K562 (cell line): Measurements from ENCODE around the gene SOCS2. TPM values are rescaled to one million over a fixed set of nuclear protein-coding genes. Genes with fewer than 3 reads are reported as not detected.

ENCODE experiments used
- ATAC-seq: fragments of 200-7000 bp; cut with Tn5 transposase; 3 replicates; pipeline ENCODE4 v1.9.1; 2020; ENCODE audit warnings: moderate library complexity
- BruUV-seq: library from RNA; stranded (reverse); fragments of 400-500 nt; replicated peaks from 2 replicates; lab custom pipeline; 2021; lab: Mats Ljungman, UMichigan
- CTCF ChIA-PET: fragments of 300-600 bp; formaldehyde crosslinking; extraction: SDS; loops from one replicate; lab custom pipeline; 2021; ENCODE audit warnings: low intra/inter-chr PET ratio; lab: Yijun Ruan, JAX
- POLR2A ChIA-PET: fragments of 300-600, 350-650 bp; sonication (Branson Sonifier 250); formaldehyde crosslinking; extraction: SDS; loops from one replicate; lab custom pipeline; 2021; ENCODE audit warnings: antibody characterized with exemption, inconsistent platforms; lab: Yijun Ruan, JAX
- DNase-seq, 4 experiments: peaks; one replicate each; pipeline versions ENCODE4 v3.0.0 to v3.0.0-alpha.2; 2011 to 2018; ENCODE audit warnings: low spot score in 3 of 4, mixed read lengths in 3 of 4; ENCODE audit errors: extremely low read depth in 1 of 4
- FAIRE-seq: peaks from 2 replicates; lab custom pipeline; 2011; peaks lifted over from hg19 to GRCh38; lab: Jason Lieb, UNC
- H2AFZ ChIP-seq: 2 replicates; pipeline ENCODE4 v1.6.0; 2011; ENCODE audit warnings: low read depth, low read length, control low read depth, inconsistent platforms
- H3K27ac ChIP-seq: fragments of 200-600 bp; 3 replicates; pipeline ENCODE4 v1.8.0; 2011; ENCODE audit warnings: low read depth, mild to moderate bottlenecking, control low read depth, inconsistent platforms, low read length, moderate library complexity, mixed read lengths; ENCODE audit errors: extremely low read depth
- H3K27me3 ChIP-seq, 2 experiments: fragments of 300-600 bp in 1 of 2; 2 replicates in 1 of 2; 3 replicates in 1 of 2; pipeline versions ENCODE4 v1.6.0 to v1.8.0; 2011; ENCODE audit warnings: inconsistent platforms in 2 of 2, low read length in 2 of 2, mild to moderate bottlenecking in 1 of 2, mixed read lengths in 1 of 2, moderate library complexity in 1 of 2; ENCODE audit not compliant: control insufficient read depth in 2 of 2, insufficient read depth in 2 of 2
- H3K36me3 ChIP-seq: fragments of 300-600 bp; 3 replicates; pipeline ENCODE4 v1.8.0; 2011; ENCODE audit warnings: mild to moderate bottlenecking, low read length, inconsistent platforms; ENCODE audit not compliant: control insufficient read depth, insufficient read depth
- H3K4me1 ChIP-seq, 2 experiments: fragments of 200-600 bp in 1 of 2; replicated peaks in 1 of 2; 2 replicates in 1 of 2; 3 replicates in 1 of 2; pipeline versions ENCODE4 v1.5.1 to v1.8.0; 2011; ENCODE audit warnings: inconsistent platforms in 2 of 2, low read length in 2 of 2, mild to moderate bottlenecking in 1 of 2, mixed read lengths in 1 of 2, moderate library complexity in 1 of 2; ENCODE audit not compliant: control insufficient read depth in 2 of 2, insufficient read depth in 2 of 2
- H3K4me2 ChIP-seq: 2 replicates; pipeline ENCODE4 v1.6.1; 2011; ENCODE audit warnings: low read length, control low read depth, inconsistent platforms, mixed read lengths; ENCODE audit not compliant: insufficient read depth
- H3K4me3 ChIP-seq: fragments of 200-600 bp; sonication (generic), shearing (Covaris generic); 2 replicates; pipeline ENCODE4 v1.5.1; 2016; ENCODE audit warnings: control low read depth, inconsistent platforms
- H3K79me2 ChIP-seq: fragments of 200-600 bp; 3 replicates; pipeline ENCODE4 v1.8.0; 2011; ENCODE audit warnings: low read length, inconsistent platforms; ENCODE audit not compliant: control insufficient read depth, insufficient read depth
- H3K9ac ChIP-seq, 2 experiments: 2 replicates each; pipeline versions ENCODE4 v1.6.0 to v1.6.1; 2011; ENCODE audit warnings: low read depth in 2 of 2, low read length in 2 of 2, control low read depth in 1 of 2, inconsistent platforms in 1 of 2, mild to moderate bottlenecking in 1 of 2, mixed read lengths in 1 of 2; ENCODE audit not compliant: insufficient read depth in 1 of 2
- H3K9me1 ChIP-seq: one replicate; pipeline ENCODE4 v1.6.0; 2011; ENCODE audit warnings: inconsistent platforms, mild to moderate bottlenecking, low read length, moderate library complexity; ENCODE audit not compliant: control insufficient read depth, insufficient read depth
- H3K9me3 ChIP-seq: replicated peaks from 2 replicates; pipeline ENCODE4 v1.5.1; 2011; ENCODE audit warnings: low read depth, low read length, inconsistent platforms; ENCODE audit not compliant: control insufficient read depth, insufficient read depth
- H4K20me1 ChIP-seq: replicated peaks from 2 replicates; pipeline ENCODE4 v1.6.1; 2011; ENCODE audit warnings: low read length, inconsistent platforms, mixed read lengths; ENCODE audit not compliant: control insufficient read depth, insufficient read depth
- CCNT2 ChIP-seq: IDR thresholded peaks from 2 replicates; pipeline ENCODE4 v1.6.1; 2011; ENCODE audit warnings: borderline replicate concordance, low read depth, mild to moderate bottlenecking, moderate library complexity, mixed read lengths, low read length; ENCODE audit not compliant: insufficient read length; ENCODE audit errors: extremely low read depth
- CXXC5 ChIP-seq: fragments of 250-450 bp; sonication (Bioruptor Pico); IDR thresholded peaks from 2 replicates; pipeline ENCODE4 v1.8.0; 2022; ENCODE audit warnings: inconsistent platforms, mild to moderate bottlenecking, moderate library complexity
- ERF ChIP-seq: fragments of 450-650 bp; formaldehyde crosslinking; IDR thresholded peaks from 2 replicates; pipeline ENCODE4 v1.4.0; 2020; ENCODE audit warnings: mild to moderate bottlenecking, mixed read lengths
- HMG20B ChIP-seq: fragments of 250-450 bp; sonication (Bioruptor Pico); IDR thresholded peaks from 2 replicates; pipeline ENCODE4 v1.5.0; 2021; ENCODE audit warnings: mild to moderate bottlenecking
- KLF6 ChIP-seq: fragments of 250-450 bp; sonication (Bioruptor Pico); IDR thresholded peaks from 2 replicates; pipeline ENCODE4 v1.4.0; 2020; ENCODE audit warnings: mild to moderate bottlenecking, moderate library complexity, borderline replicate concordance
- MAZ ChIP-seq, 2 experiments: fragments of 450-650 bp in 1 of 2; sonication (generic) in 1 of 2; formaldehyde crosslinking; IDR thresholded peaks in 1 of 2; conservative IDR thresholded peaks in 1 of 2; 2 replicates each; pipeline versions ENCODE4 v1.4.0 to v1.5.0; 2020; ENCODE audit warnings: mild to moderate bottlenecking in 1 of 2, missing genetic modification reagents in 1 of 2
- NCOA2 ChIP-seq, 2 experiments: fragments of 450-650 bp; IDR thresholded peaks; 2 replicates each; pipeline ENCODE4 v1.6.1; 2018; ENCODE audit warnings: mild to moderate bottlenecking in 2 of 2, moderate library complexity in 1 of 2; ENCODE audit not compliant: partially characterized antibody in 2 of 2
- SAFB2 ChIP-seq: fragments of 200-400 bp; formaldehyde crosslinking; IDR thresholded peaks from 2 replicates; pipeline ENCODE4 v1.6.1; 2018; ENCODE audit warnings: borderline replicate concordance, low read length, low read depth, moderate library complexity; ENCODE audit not compliant: severe bottlenecking
- STAT5B ChIP-seq: fragments of 250-450 bp; sonication (Bioruptor Pico); IDR thresholded peaks from 2 replicates; pipeline ENCODE4 v1.8.0; 2021; ENCODE audit warnings: mild to moderate bottlenecking, inconsistent platforms
- WGBS: fragments of 100-300 bp; shearing (Covaris generic); methylation state at CpG from one replicate; pipeline ENCODE4 v1.1.6; 2016; ENCODE audit warnings: low coverage, mixed read lengths; ENCODE audit not compliant: insufficient coverage; ENCODE audit errors: missing lambda C conversion rate; 5-methylcytosine and 5-hydroxymethylcytosine counted together
- in situ Hi-C: fragments of 300-500 bp; cut with MboI; formaldehyde crosslinking; loops from 4 replicates; pipeline ENCODE4 v1.15.0; 2018; ENCODE audit warnings: inconsistent platforms, mixed read lengths
- intact Hi-C: fragments of 100-400 bp; cut with micrococcal nuclease; formaldehyde crosslinking; loops from 2 replicates; pipeline ENCODE4 v1.14.2; 2022
- polyA plus RNA-seq, 8 experiments: library from polyadenylated mRNA; depleted of rRNA in 4 of 8; stranded (reverse) in 5 of 8; unstranded in 3 of 8; fragments of >200 nt; fragmentation: Nextera tagmentation in 2 of 8; fragmentation: Illumina TruSeq in 1 of 8; extraction: Ambion mirVana in 2 of 8; extraction: Trizol in 1 of 8; gene quantifications; 2 replicates each; pipeline versions ENCODE4 v1.2.1 to v1.2.3, GENCODE V29; 2011 to 2014; ENCODE audit warnings: inconsistent platforms in 1 of 8, missing spikeins in 1 of 8
- total RNA-seq, 7 experiments: library from RNA; depleted of rRNA in 6 of 7; stranded (reverse); fragments of >200 nt in 6 of 7; fragmentation: Illumina TruSeq in 2 of 7; extraction: Trizol in 2 of 7; gene quantifications; 2 replicates each; pipeline versions ENCODE4 v1.2.1 to v1.2.3, GENCODE V29; 2011 to 2021; ENCODE audit warnings: low replicate concordance in 1 of 7

SOCS2 gene
- total and polyA plus RNA-seq, 9 of the 15 experiments (the other 6 are each of a cell fraction or from before 2014, with no cell fraction given), result 37.0 to 162 (median 98.7) TPM

- Histone ChIP-seq H3K79me2 (no peaks in the 10 kb centered on the region), H3K27me3 (no peaks in the 10 kb centered on the region), H3K9me3 (no peaks in the 10 kb centered on the region), H3K4me2 (no peak overlapping the region), H3K4me1 (no peaks in the 10 kb centered on the region; a peak in 3 of 5 replicates), H3K36me3 (peaks cover 17% of the 10 kb centered on the region; the same call in 1 of the 3 replicates), H3K27ac (no peak overlapping the region), H3K4me3 (no peak overlapping the region), H3K9ac (no peak overlapping the region), H4K20me1 (no peaks in the 10 kb centered on the region), H2AFZ (no peak overlapping the region)
- CTCF ChIA-PET, result no interaction called here
- ATAC-seq (no peak), FAIRE-seq (no peak), DNase-seq (no peak)
- intact Hi-C loops (no loop called here), in situ Hi-C loops (no loop called here)
- 86% methylated on average over 2 of the region's 2 CpGs for WGBS
- POLR2A ChIA-PET, result interaction anchor here (5.5 kb wide), 1 partner anchor 13 kb away, joined by 22 read pairs; the partner anchor contains the start of gene SOCS2
- no TSS peak for BruUV-seq
- TF ChIP-seq CCNT2 (no peak), KLF6 (CRISPR knock-in tag) (no peak), NCOA2 (IDR thresholded peaks at IDR 0.05; ENCODE audit: partially characterized antibody in 2 of 2) (no peak), SAFB2 (no peak), MAZ (CRISPR knock-in tag; conservative IDR thresholded peaks at IDR 0.05 in 1 of 2, IDR thresholded peaks at IDR 0.05 in 1 of 2) (no peak), STAT5B (CRISPR knock-in tag) (no peak), HMG20B (CRISPR knock-in tag) (no peak), CXXC5 (no peak), ERF (CRISPR knock-in tag) (no peak)
- TF ChIP-seq, all 486 proteins: peak for 0
- H3K9me1 ChIP-seq, result no peaks in the 10 kb centered on the region
These were observed 12.8 kb downstream of the SOCS2 start for GRCh38 chr12:93585247-93585646.
